SK-N-SH treated with all-trans-retinoic acid at 6 μM for 48 hours (cell line): ENCODE data around the gene CASKIN1.

ENCODE experiments used
- ATAC-seq: fragments of 200-7000 bp; cut with Tn5 transposase; 3 replicates; pipeline ENCODE4 v1.9.1; 2020; ENCODE audit warnings: mild to moderate bottlenecking, moderate library complexity
- ARNTL ChIP-seq: fragments of 450-650 bp; formaldehyde crosslinking; IDR thresholded peaks from 2 replicates; pipeline ENCODE4 v1.5.0; 2020; ENCODE audit warnings: low read depth, mild to moderate bottlenecking, moderate library complexity, borderline replicate concordance
- BACH2 ChIP-seq: fragments of 250-450 bp; sonication (Bioruptor Pico); IDR thresholded peaks from 2 replicates; pipeline ENCODE4 v1.9.0; 2021; ENCODE audit warnings: mild to moderate bottlenecking, borderline replicate concordance
- CREB5 ChIP-seq: fragments of 250-450 bp; sonication (Bioruptor Pico); IDR thresholded peaks from 2 replicates; pipeline ENCODE4 v1.5.1; 2020; ENCODE audit warnings: low read depth, mild to moderate bottlenecking, moderate library complexity
- ESRRG ChIP-seq: fragments of 250-450 bp; sonication (Bioruptor Pico); IDR thresholded peaks from 2 replicates; pipeline ENCODE4 v1.6.1; 2021; ENCODE audit warnings: mild to moderate bottlenecking
- GLIS3 ChIP-seq: fragments of 250-450 bp; sonication (Bioruptor Pico); IDR thresholded peaks from 2 replicates; pipeline ENCODE4 v1.5.0; 2020; ENCODE audit warnings: mild to moderate bottlenecking, moderate library complexity
- ISL1 ChIP-seq: fragments of 250-450 bp; sonication (Bioruptor Pico); IDR thresholded peaks from 2 replicates; pipeline ENCODE4 v2.1.2; 2022; ENCODE audit warnings: mild to moderate bottlenecking, moderate library complexity
- OSR1 ChIP-seq: fragments of 250-450 bp; sonication (Bioruptor Pico); IDR thresholded peaks from 2 replicates; pipeline ENCODE4 v1.8.0; 2022; ENCODE audit warnings: moderate library complexity, mild to moderate bottlenecking, inconsistent platforms
- POU6F1 ChIP-seq: fragments of 250-450 bp; sonication (Bioruptor Pico); IDR thresholded peaks from 2 replicates; pipeline ENCODE4 v1.8.0; 2021; ENCODE audit warnings: low read depth, mild to moderate bottlenecking, moderate library complexity, borderline replicate concordance
- PPARA ChIP-seq: fragments of 250-450 bp; sonication (Bioruptor Pico); IDR thresholded peaks from 2 replicates; pipeline ENCODE4 v1.5.0; 2020; ENCODE audit warnings: mild to moderate bottlenecking, borderline replicate concordance
- RARB ChIP-seq: fragments of 250-450 bp; sonication (Bioruptor Pico); IDR thresholded peaks from 2 replicates; pipeline ENCODE4 v1.8.0; 2021; ENCODE audit warnings: mild to moderate bottlenecking, moderate library complexity
- TCF4 ChIP-seq: fragments of 250-450 bp; sonication (Bioruptor Pico); IDR thresholded peaks from 2 replicates; pipeline ENCODE4 v1.8.0; 2021; ENCODE audit warnings: mild to moderate bottlenecking, moderate library complexity, borderline replicate concordance
- TOX ChIP-seq: fragments of 250-450 bp; sonication (Bioruptor Pico); IDR thresholded peaks from 2 replicates; pipeline ENCODE4 v1.8.0; 2021; ENCODE audit warnings: mild to moderate bottlenecking, moderate library complexity, borderline replicate concordance
- ZC3H10 ChIP-seq: fragments of 250-450 bp; sonication (Bioruptor Pico); IDR thresholded peaks from 2 replicates; pipeline ENCODE4 v1.5.1; 2021; ENCODE audit warnings: mild to moderate bottlenecking, moderate library complexity
- ZFP3 ChIP-seq: fragments of 250-450 bp; sonication (Bioruptor Pico); IDR thresholded peaks from 2 replicates; pipeline ENCODE4 v1.5.0; 2020; ENCODE audit warnings: mild to moderate bottlenecking, moderate library complexity
- ZFP30 ChIP-seq: fragments of 450-650 bp; formaldehyde crosslinking; IDR thresholded peaks from 2 replicates; pipeline ENCODE4 v1.5.0; 2022; ENCODE audit warnings: mild to moderate bottlenecking, moderate library complexity
- ZNF70 ChIP-seq: fragments of 450-650 bp; formaldehyde crosslinking; IDR thresholded peaks from 2 replicates; pipeline ENCODE4 v1.5.0; 2020; ENCODE audit warnings: mild to moderate bottlenecking, moderate library complexity
- ZNF8 ChIP-seq: fragments of 450-650 bp; formaldehyde crosslinking; IDR thresholded peaks from 2 replicates; pipeline ENCODE4 v1.5.0; 2020; ENCODE audit warnings: mild to moderate bottlenecking, moderate library complexity
- TF ChIP-seq, protein P1 (sequence below): fragments of 250-450 bp; sonication (Bioruptor Pico); IDR thresholded peaks from 2 replicates; pipeline ENCODE4 v1.5.1; 2021; ENCODE audit warnings: mild to moderate bottlenecking, moderate library complexity
- TF ChIP-seq, protein P2 (sequence below): fragments of 250-450 bp; sonication (Bioruptor Pico); IDR thresholded peaks from 2 replicates; pipeline ENCODE4 v1.5.0; 2020; ENCODE audit warnings: mild to moderate bottlenecking, moderate library complexity

Gene CASKIN1

DNA sequence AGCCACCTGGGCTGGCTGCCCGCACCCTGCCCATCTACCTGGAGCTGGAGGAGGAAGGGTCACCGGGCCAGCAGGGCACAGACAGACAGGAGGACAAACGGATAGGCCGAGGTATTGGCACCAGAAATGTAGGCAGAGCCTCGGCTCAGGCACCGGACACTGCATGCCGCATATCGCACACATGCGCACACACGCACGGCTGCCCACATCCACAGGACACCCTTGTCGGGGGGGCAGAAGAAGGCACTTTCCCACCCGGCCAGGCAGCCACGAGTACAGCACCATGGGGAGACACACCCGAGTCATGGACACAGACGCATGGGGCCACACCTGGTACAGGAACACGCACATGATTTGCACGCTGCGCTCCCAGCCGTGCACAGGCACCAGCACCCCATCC, 14.5 kb downstream of the CASKIN1 start:
- TF ChIP-seq ZNF70 (CRISPR knock-in tag) (no peak), ZFP3 (CRISPR knock-in tag) (no peak), TCF4 (no peak), ISL1 (no peak), ZC3H10 (CRISPR knock-in tag) (no peak), ESRRG (no peak)
- TF ChIP-seq, protein P1, sequence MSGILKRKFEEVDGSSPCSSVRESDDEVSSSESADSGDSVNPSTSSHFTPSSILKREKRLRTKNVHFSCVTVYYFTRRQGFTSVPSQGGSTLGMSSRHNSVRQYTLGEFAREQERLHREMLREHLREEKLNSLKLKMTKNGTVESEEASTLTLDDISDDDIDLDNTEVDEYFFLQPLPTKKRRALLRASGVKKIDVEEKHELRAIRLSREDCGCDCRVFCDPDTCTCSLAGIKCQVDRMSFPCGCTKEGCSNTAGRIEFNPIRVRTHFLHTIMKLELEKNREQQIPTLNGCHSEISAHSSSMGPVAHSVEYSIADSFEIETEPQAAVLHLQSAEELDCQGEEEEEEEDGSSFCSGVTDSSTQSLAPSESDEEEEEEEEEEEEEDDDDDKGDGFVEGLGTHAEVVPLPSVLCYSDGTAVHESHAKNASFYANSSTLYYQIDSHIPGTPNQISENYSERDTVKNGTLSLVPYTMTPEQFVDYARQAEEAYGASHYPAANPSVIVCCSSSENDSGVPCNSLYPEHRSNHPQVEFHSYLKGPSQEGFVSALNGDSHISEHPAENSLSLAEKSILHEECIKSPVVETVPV, result no peak
- TF ChIP-seq, protein P2, sequence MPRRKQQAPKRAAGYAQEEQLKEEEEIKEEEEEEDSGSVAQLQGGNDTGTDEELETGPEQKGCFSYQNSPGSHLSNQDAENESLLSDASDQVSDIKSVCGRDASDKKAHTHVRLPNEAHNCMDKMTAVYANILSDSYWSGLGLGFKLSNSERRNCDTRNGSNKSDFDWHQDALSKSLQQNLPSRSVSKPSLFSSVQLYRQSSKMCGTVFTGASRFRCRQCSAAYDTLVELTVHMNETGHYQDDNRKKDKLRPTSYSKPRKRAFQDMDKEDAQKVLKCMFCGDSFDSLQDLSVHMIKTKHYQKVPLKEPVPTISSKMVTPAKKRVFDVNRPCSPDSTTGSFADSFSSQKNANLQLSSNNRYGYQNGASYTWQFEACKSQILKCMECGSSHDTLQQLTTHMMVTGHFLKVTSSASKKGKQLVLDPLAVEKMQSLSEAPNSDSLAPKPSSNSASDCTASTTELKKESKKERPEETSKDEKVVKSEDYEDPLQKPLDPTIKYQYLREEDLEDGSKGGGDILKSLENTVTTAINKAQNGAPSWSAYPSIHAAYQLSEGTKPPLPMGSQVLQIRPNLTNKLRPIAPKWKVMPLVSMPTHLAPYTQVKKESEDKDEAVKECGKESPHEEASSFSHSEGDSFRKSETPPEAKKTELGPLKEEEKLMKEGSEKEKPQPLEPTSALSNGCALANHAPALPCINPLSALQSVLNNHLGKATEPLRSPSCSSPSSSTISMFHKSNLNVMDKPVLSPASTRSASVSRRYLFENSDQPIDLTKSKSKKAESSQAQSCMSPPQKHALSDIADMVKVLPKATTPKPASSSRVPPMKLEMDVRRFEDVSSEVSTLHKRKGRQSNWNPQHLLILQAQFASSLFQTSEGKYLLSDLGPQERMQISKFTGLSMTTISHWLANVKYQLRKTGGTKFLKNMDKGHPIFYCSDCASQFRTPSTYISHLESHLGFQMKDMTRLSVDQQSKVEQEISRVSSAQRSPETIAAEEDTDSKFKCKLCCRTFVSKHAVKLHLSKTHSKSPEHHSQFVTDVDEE (CRISPR knock-in tag), result no peak
- no peak for ATAC-seq

DNA sequence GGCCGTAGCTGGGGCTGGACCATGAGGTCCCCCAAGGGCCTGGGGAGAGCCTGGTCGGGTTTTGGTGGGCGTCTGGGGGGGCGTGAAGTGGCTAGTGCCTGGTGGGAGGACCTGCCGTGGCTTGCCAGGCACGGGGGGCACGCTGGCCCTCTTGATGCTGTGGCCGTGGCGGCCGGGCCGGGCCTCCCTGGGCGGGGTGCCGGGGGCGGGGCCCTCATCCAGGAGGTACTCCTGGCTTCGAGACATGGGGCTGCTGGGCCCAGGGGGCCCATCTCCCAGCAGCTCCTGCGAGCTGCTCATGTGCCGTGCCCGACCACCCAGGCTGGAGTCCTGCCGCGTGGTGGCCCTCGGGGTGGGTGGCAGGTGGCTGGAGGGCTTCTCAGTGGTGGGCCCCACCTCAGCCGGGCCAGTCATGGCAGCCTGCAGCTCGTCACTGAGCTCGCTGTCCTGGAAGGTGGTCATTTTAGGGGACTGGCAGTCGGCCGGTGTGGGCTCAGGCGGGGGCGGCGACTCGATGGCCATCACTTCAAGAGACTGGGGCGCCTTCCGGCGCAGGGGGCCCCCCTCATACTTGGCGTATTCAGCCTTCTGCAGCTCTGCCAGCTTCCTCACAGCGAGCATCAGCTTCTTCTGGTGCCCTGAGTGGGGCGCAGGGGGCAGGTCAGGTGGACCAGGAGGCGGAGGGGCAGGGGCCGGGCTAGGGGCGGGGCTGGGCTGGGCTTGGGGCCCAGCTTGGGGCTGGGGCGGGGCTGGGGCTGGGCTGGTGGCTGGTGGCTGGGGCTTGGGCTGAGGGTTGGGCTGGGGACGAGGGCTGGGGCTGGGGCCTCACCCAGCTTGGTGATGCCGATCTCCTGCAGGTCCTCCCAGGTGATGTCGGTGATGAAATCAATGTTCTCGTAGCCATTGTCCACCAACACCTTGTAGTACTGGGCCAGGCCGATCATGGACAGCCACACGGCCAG, 15.2 kb downstream of the CASKIN1 start:
- TF ChIP-seq ZFP3 (CRISPR knock-in tag) (no peak), POU6F1 (CRISPR knock-in tag) (no peak), ESRRG (no peak), TOX (CRISPR knock-in tag) (no peak), ARNTL (CRISPR knock-in tag) (no peak), ZFP30 (CRISPR knock-in tag) (no peak), CREB5 (CRISPR knock-in tag) (no peak), GLIS3 (no peak), OSR1 (CRISPR knock-in tag) (no peak), RARB (CRISPR knock-in tag) (no peak), TCF4 (no peak), ZNF8 (no peak), PPARA (CRISPR knock-in tag) (no peak), BACH2 (CRISPR knock-in tag) (no peak)
- TF ChIP-seq, protein P2 (CRISPR knock-in tag), result no peak
- TF ChIP-seq, all 23 proteins: peak for 0
- no peak for ATAC-seq

DNA sequence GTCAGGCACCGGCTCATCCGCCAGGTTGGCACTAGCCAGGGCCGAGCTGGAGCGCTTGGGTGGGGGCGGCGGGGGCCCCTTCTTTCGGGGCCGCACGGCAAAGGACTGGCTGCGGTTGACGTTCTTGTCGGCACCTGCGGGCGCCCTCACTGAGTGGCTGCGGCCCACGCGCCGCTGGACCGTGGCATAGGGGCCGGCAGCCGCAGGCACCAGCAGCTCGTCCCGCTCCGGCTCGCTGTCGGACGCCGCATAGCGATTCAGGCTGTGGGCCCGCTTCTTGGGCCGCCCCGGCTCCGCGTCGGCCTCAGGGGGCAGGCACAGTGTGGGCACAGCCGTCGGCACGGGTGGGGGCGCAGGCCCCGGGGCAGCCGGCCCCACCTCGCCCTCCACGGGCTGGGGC, 15.9 kb downstream of the CASKIN1 start:
- no peak for TF ChIP-seq OSR1 (CRISPR knock-in tag)
- no peak for TF ChIP-seq ESRRG
- TF ChIP-seq TOX (CRISPR knock-in tag), result no peak
- no peak for ATAC-seq
